Daoy (cell line): Measurements from ENCODE around the gene EZR. TPM values are rescaled to one million over a fixed set of nuclear protein-coding genes. Genes with fewer than 3 reads are reported as not detected.
A peak's percentile ranks its signal among the peaks of the same experiment; 100 is the strongest.

Experiments used
- DNase-seq: peaks from one replicate; pipeline ENCODE4 v3.0.0-alpha.2; 2015; ENCODE audit warnings: low read depth
- total RNA-seq: library from RNA; depleted of rRNA; stranded (reverse); fragments of >200 nt; shearing (Covaris generic); gene quantifications from 2 replicates; pipeline ENCODE4 v1.2.3, GENCODE V29; 2014; rRNA removed

Gene EZR
- 314 and 325 TPM in 2 replicates for total RNA-seq

DNA sequence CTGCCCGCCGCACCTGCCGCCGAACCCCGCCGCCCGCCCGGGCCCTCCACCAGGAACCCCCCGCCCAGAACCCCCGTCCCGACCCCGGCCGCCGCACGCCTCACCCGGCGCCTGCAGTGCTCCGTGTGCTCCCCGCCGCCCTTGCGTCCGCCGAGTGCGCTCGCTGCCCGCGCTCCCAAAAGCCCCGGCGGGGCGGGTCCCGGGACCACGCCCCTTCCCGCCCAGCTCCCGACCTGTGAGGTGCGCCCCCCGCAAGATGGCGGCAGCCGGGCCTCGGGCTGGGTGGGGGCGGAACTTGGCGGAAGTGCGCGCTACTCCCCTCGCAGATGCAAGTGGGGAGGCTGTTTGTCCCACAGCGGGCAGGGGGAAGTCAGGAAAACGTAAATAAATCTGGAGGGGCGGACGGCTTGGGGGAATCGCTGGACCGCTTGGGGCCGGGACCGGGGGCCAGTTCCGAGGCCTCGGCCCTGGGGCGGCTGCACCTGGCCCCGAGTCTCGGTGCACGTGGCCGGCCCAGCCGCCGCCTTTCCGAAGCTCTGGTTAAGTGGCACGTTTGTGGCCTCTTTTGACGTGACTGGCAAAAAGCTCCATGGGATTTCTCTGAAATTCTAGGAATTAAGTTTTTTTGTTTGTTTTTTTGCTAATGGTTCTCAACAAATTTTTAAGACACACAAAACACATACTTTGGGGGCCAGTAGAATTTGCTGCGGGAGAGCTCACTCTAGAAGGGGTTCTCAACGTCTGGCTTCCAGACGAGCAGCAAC is at the start of gene EZR:
Gene EZR (minus strand): TSS at position 156 of the 764 bp plus-strand sequence. CDS start 1,275 bp downstream, outside the sequence.
- DNase-seq = peak; percentile 92

DNA sequence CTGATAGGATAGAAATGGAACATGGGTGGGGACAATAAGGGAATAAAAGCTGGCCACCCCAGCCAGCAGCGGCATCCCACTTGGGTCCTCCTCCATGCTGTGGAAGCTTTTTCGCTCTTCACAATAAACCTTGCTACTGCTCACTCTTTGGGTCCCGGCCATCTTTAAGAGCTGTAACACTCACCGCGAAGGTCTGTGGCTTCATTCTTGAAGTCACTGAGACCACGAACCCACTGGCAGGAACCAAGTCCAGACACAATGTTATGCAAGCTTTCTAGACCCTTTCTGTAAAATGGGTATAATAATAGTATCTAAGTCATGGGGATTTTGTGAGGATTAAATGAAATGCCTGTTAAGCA is 48.9 kb upstream of the EZR start:
- no peak for DNase-seq

GRCh38 chr6:158867381-158868121 is 48.4 kb upstream of the EZR start:
- DNase-seq = no peak

- DNase-seq = no peak
Measured at GRCh38 chr6:158865769-158866168, 46.6 kb upstream of the EZR start.

GRCh38 chr6:158863646-158864045 is 44.5 kb upstream of the EZR start:
- DNase-seq = no peak

- no peak for DNase-seq
Measured at GRCh38 chr6:158861686-158862381, 42.7 kb upstream of the EZR start.

DNA sequence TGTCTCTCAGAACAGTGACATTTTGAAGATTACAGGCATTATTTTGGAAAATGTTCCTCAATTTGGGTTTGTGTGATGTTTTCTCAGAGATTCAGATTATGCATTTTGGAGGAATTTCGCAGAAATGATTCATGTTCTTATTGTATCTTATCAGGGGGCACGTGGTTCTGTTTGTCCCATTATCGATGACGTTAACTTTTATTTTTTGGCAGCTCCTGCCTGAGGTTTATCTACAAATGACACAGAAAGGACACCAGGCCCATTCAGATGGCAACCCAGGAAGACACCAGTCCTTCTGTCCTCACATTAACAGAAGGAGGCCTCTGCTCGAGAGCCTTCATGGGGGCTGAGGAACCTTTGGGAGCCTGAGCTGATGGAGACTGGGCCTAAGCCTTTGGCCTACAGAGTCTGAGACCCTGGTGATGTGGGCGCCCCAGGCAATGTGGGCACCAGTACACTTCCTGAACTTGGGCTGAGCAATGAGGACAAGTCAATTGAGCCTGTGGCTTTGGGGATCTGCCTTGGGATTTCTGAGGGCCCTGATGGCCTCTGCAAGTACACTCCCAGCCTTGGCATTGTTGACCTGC is 41.2 kb upstream of the EZR start:
- no peak for DNase-seq

- no peak for DNase-seq
Measured at GRCh38 chr6:158856261-158856660, 37.1 kb upstream of the EZR start.

DNA sequence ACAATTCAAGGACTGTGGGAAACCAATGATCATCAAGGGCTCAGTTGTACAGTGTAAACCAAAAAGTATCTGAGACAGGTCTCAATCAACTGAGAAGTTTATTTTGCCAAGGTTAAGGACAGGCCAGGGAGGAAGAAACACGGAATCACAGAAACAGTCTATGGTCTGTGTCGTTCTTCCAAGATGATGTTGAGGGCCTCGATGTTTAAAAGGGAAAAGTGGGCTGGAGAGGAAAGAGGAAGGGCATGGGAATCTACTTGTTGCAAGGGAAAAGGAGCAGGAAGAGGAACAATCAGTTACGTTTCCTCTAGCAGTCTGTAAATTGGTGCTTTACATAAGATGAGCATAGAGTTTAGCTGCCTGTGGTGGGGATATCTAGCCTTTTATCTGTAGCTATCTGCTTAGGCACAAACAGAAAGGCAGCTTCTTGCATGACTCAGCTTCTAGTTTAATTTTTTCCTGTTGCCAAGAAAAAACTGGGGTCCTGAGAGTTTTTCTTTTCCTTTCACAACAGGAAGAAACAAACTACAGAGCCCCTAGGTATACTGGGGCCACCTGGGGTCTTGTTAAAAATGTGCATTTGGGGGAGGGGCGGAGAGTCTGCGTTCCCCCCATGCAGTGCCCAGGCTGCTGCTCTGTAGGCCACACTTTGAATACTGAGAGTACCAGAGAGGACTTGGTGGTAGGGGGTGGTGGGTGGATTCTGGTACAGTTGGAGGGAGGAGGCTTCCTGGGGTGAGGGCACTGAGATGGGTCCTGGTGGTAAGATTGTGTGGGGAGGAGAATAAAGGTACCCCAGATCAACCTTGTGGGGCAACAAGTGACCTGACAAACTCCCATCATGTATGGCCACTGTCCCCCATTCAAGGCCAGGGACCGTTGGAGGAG is 35.3 kb upstream of the EZR start:
- peak; percentile 73 for DNase-seq

DNA sequence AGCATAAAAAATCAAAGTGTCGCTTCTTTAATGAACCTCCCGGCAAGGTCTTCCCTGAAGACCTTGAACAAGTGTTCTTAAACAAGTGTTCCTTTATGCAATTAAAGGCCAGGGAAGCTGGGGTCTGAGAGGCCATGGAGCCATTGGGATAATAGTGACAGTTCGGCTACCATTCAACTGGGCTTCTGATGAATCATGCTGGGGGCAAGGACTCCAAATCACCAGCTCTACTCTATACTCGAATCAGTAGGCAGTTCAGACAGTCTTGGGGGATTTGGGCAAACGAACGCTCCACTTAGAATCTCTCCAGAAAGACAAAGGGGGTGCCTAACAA is 34.7 kb upstream of the EZR start:
- DNase-seq = no peak

GRCh38 chr6:158853072-158853879 is 34.1 kb upstream of the EZR start:
- DNase-seq = peak; percentile 100

DNA sequence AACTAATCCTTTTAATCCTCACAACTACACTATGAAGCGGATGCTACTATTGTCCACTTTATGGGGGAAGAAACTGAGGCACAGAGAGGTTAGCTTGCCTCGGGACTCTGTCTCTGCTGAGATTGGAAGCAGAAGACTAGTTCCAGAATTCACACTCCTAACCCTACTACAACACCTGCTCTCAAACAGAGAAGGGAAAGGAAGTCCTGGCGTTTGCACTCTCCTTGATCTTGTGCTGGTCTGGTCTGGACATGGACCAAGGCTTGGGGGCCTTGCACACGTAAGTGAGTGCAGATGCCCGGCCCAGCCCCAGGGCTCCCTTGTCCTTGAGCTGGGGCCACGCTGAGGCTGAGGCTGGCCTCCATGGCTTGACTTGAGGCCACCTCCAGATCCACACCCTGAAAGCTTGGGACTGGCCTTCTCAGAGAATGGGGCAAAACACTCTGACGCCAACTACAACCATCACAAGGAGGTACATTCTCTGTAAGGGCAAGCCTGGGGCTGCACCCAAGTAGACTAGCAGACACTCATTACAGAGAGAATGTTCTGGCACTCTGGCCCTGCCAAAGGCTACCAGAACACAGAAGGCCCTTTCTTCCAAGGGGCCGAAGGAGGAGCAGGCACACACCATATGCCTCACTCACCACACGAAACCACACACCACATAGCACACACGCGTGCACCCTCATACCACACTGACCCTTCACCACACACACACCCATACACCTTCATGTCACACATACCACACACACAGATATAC is 33.3 kb upstream of the EZR start:
- DNase-seq = peak; percentile 40

- peak; percentile 56 for DNase-seq
Measured at GRCh38 chr6:158850807-158851115, 31.6 kb upstream of the EZR start.

DNA sequence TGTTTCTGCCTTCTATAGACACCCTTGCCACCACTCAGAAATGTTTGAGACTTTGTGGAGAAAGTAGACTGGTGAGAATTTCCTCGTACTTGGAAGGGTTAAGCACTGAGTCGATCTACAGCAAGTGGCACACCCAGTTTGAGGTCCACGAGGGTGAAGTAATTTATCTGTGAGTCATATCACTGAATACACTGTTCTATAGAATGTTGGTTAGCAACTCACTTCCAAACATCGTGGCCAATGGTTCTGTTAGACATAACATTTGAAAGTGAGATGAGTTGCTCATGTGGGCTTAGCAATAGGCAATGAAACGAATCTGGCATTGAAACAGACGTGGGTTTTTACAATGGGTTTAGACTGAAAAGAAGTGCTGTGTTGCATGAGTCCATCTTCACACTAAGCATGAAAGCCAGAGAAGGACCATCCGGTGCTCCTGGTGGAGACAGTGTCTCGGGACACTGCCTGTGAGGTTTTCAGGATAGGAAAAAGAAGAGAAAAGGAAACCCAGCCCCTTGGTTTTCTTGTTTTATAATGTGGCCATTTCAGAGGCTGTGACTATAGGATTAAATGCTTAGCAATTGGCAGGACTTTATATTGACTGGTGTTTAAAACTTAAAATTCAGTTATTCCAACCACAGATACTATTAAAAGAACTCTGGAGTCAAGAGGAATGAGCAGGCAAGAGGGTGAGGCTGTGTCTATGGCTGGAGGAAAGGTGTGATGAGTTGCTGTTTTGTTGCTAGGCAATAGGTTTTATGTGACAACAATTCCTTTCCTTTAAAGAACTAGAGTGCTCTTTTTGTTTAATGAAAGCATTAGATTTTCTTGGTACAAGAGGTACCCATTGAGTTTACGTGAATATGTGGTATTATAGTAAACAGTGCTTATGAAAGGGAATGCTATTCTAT is 31.0 kb upstream of the EZR start:
- peak; percentile 99 for DNase-seq

- DNase-seq = no peak
Measured at GRCh38 chr6:158848490-158848895, 29.3 kb upstream of the EZR start.

DNA sequence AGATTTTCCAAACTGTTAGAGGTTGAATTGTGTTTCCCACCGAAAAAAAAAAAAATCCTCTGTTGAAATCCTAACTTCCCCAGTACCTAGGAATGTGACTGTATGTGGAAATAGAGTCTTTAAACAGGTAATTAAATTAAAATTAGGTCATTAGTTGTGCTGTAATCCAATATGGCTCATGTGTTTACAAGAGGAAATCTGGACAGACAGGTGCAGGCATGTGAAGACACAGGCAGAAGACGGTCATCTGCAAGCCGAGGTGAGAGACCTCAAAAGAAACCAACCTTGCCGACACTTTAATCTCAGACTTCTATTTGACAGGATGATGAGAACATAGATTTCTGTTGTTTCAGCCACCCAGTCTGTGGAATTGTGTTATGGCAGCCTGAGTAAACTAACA is 28.6 kb upstream of the EZR start:
- no peak for DNase-seq

DNA sequence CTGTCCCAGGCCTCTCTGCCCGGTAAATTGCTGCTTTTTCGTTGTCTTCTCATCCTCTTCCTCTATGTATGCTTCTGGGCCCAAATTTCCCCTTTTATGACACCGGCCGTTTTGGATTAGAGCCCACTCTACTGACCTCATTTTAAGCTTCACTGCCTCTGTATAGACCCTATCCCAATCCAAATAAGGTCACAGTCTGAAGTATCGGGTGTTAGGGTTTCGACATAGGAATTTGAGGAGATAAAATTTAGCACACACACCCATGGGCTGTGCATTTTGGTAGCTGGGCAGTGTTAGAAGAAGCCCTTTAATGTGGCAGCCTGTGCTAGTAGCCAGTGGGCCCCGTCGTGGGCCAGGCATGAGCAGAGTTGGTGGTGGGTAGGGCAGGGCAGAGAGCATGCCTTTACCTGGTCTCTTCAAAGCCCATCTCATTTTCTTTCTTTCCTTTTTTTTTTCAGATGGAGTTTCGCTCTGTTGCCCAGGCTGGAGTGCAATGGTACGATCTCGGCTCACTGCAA is 27.9 kb upstream of the EZR start:
- peak; percentile 55 for DNase-seq
